Hypothalamus (tissue), 51 donors: ENCODE results near the gene LRRD1.
"Not testable (repeated sequence)": the region's sequence is repeated elsewhere in the genome, so short reads cannot be mapped to it uniquely, and the experiment has no call there.

Source experiments
- DNase-seq, 51 donors: peaks; one replicate each; lab custom pipeline; 2025; lab: John Stamatoyannopoulos, UW

Gene LRRD1

GRCh38 chr7:92142791-92143190 is 36.2 kb downstream of the LRRD1 start:
- not testable (repeated sequence) for DNase-seq

GRCh38 chr7:92141161-92141560 is 37.8 kb downstream of the LRRD1 start:
- no peak for DNase-seq

GRCh38 chr7:92137557-92137956 is 41.4 kb downstream of the LRRD1 start:
- no peak for DNase-seq

GRCh38 chr7:92135052-92135889 is 43.7 kb downstream of the LRRD1 start:
- DNase-seq = peak in 16 of 51 donors; percentile 7 to 84 (median 32)

- peak; percentile 74 to 99 (median 92) for DNase-seq
Observed at GRCh38 chr7:92134271-92135051, 44.5 kb downstream of the LRRD1 start, which contains the start of gene CYP51A1. Gene CYP51A1 (minus strand): TSS chr7:92134477. CDS start chr7:92134364, 113 bp downstream.

GRCh38 chr7:92133737-92134270 is 45.1 kb downstream of the LRRD1 start:
- peak in 50 of 51 donors; percentile 13 to 93 (median 64) for DNase-seq

GRCh38 chr7:92133133-92133736 is 45.7 kb downstream of the LRRD1 start:
- peak in 1 of 51 donors; percentile 24 for DNase-seq

GRCh38 chr7:92131764-92132330 is 47.1 kb downstream of the LRRD1 start:
- DNase-seq = no peak

GRCh38 chr7:92131093-92131492 is 47.8 kb downstream of the LRRD1 start:
- DNase-seq = no peak

GRCh38 chr7:92121681-92122080 is 57.3 kb downstream of the LRRD1 start:
- no peak for DNase-seq

- no peak for DNase-seq
Observed at GRCh38 chr7:92119213-92119759, 59.7 kb downstream of the LRRD1 start.

GRCh38 chr7:92116949-92117348 is 62.0 kb downstream of the LRRD1 start:
- DNase-seq = no peak

- no peak for DNase-seq
Observed at GRCh38 chr7:92115821-92116220, 63.1 kb downstream of the LRRD1 start.

GRCh38 chr7:92110857-92111256 is 68.1 kb downstream of the LRRD1 start:
- DNase-seq = no peak

GRCh38 chr7:92108821-92109220 is 70.1 kb downstream of the LRRD1 start:
- DNase-seq = no peak

GRCh38 chr7:92102862-92103261 is 76.1 kb downstream of the LRRD1 start:
- not testable (repeated sequence) for DNase-seq

- DNase-seq = no peak
Observed at GRCh38 chr7:92100534-92100933, 78.4 kb downstream of the LRRD1 start.

- no peak for DNase-seq
Observed at GRCh38 chr7:92095380-92095779, 83.6 kb downstream of the LRRD1 start.
